DOHH2 (cell line): ENCODE measurements around the gene CACTIN.
A peak's percentile ranks its signal among the peaks of the same experiment; 100 is the strongest.

Experiments
- H3F3A ChIP-seq: fragments of 200-600 bp; sonication (generic), shearing (Covaris generic); 2 replicates; pipeline ENCODE4 v1.6.0; 2016; ENCODE audit warnings: antibody characterized with exemption, mild to moderate bottlenecking; ENCODE audit not compliant: control insufficient read depth, insufficient read depth
- H3K27ac ChIP-seq: fragments of 200-600 bp; sonication (generic); 2 replicates; pipeline ENCODE4 v1.5.1; 2014; ENCODE audit warnings: low read depth, mild to moderate bottlenecking, low read length, moderate library complexity
- H3K27me3 ChIP-seq: fragments of 200-600 bp; sonication (generic); 2 replicates; pipeline ENCODE4 v1.6.1; 2014; ENCODE audit warnings: mild to moderate bottlenecking, low read length, mixed read lengths; ENCODE audit not compliant: control insufficient read depth
- H3K36me3 ChIP-seq: fragments of 200-600 bp; sonication (generic); 2 replicates; pipeline ENCODE4 v1.6.1; 2014; ENCODE audit warnings: mild to moderate bottlenecking, low read length, moderate library complexity, mixed read lengths; ENCODE audit not compliant: control insufficient read depth
- H3K4me1 ChIP-seq: fragments of 200-600 bp; sonication (generic); 2 replicates; pipeline ENCODE4 v1.6.1; 2014; ENCODE audit warnings: mild to moderate bottlenecking, low read length, mixed read lengths; ENCODE audit not compliant: control insufficient read depth
- H3K4me2 ChIP-seq: fragments of 200-600 bp; sonication (generic); 2 replicates; pipeline ENCODE4 v1.6.0; 2014; ENCODE audit warnings: mild to moderate bottlenecking, low read length, moderate library complexity
- H3K4me3 ChIP-seq: fragments of 200-600 bp; sonication (generic); 2 replicates; pipeline ENCODE4 v1.5.1; 2014; ENCODE audit warnings: mild to moderate bottlenecking, low read length, mixed read lengths
- H3K79me2 ChIP-seq: fragments of 200-600 bp; sonication (generic); 2 replicates; pipeline ENCODE4 v1.6.1; 2014; ENCODE audit warnings: mild to moderate bottlenecking, low read length, mixed read lengths; ENCODE audit not compliant: control insufficient read depth
- H3K9me2 ChIP-seq: fragments of 200-600 bp; sonication (generic); replicated peaks from 2 replicates; pipeline ENCODE4 v1.6.1; 2014; ENCODE audit warnings: mild to moderate bottlenecking, low read length, mixed read lengths; ENCODE audit not compliant: control insufficient read depth
- H3K9me3 ChIP-seq: fragments of 200-600 bp; sonication (generic); 2 replicates; pipeline ENCODE4 v1.6.1; 2014; ENCODE audit warnings: antibody characterized with exemption, low read length, mixed read lengths; ENCODE audit not compliant: control insufficient read depth, insufficient read depth
- H4K20me1 ChIP-seq: fragments of 200-600 bp; sonication (generic); 2 replicates; pipeline ENCODE4 v1.6.0; 2014; ENCODE audit warnings: low read depth, mild to moderate bottlenecking, antibody characterized with exemption, low read length, moderate library complexity; ENCODE audit not compliant: control insufficient read depth, insufficient read depth
- EZH2phosphoT487 ChIP-seq: fragments of 200-600 bp; sonication (generic); IDR thresholded peaks from 2 replicates; pipeline ENCODE4 v1.6.1; 2017; ENCODE audit warnings: borderline replicate concordance, mild to moderate bottlenecking, antibody characterized with exemption, low read length, moderate library complexity, mixed read lengths
- TF ChIP-seq, protein P1 (sequence below): fragments of 200-600 bp; sonication (generic); IDR thresholded peaks from one replicate; pipeline ENCODE4 v1.5.1; 2014; ENCODE audit warnings: antibody characterized with exemption, mild to moderate bottlenecking, low read depth, low read length; ENCODE audit not compliant: poor library complexity, severe bottlenecking

CACTIN gene

DNA sequence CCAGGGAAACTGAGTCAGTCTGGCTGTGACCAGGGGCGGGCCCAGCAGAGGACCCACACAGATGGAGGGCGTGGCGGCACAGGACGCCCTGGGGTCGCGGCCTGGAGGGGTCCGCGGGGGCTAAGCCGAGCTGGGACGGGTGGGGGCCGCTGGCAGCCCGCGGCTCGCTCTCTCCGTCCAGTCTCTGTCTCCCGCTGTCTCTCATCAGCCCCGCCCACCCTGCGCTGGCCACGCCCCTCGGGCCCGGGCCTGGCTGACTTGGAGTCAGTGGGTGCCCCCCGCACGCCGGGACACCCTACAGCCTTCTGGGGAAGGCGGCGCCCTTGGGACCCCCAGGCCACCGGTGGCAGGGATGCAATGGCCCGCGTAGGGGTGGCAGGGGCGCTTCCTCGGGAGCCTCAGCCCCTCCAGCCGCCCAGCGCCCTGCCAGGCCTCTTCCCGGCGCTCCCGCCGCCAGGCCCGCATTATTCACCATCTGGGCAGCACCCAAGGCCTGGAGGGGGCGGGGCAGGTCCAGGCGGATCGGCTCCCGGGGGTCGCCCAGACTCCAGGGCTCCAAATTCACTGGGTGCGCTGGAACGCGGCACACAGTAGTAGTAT lies 19.8 kb downstream of the CACTIN start, which contains the start of gene TBXA2R:
TSS of gene TBXA2R (minus strand) at position 186 of the 600 bp plus-strand sequence. CDS start 6,241 bp downstream, outside the sequence.
- peak within 1 kb of the TSS; percentile 30; the same call in 1 of the 2 replicates for H3K4me3 ChIP-seq
- H3K79me2 ChIP-seq: no peaks in the 10 kb centered on the region
- no peaks in the 10 kb centered on the region for H4K20me1 ChIP-seq
- no peak within 1 kb of the TSS for H3K27ac ChIP-seq
- no peaks in the 10 kb centered on the region for H3K9me2 ChIP-seq
- peaks cover 43% of the 10 kb centered on the region for H3K4me1 ChIP-seq
- H3K27me3 ChIP-seq: peaks cover 24% of the 10 kb centered on the region
- H3K9me3 ChIP-seq: no peaks in the 10 kb centered on the region
- peaks cover 12% of the 10 kb centered on the region for H3K36me3 ChIP-seq
- no peaks in the 10 kb centered on the region for H3F3A ChIP-seq
- H3K4me2 ChIP-seq: peak within 1 kb of the TSS; percentile 45
- no peak for TF ChIP-seq EZH2phosphoT487
- TF ChIP-seq, protein P1, sequence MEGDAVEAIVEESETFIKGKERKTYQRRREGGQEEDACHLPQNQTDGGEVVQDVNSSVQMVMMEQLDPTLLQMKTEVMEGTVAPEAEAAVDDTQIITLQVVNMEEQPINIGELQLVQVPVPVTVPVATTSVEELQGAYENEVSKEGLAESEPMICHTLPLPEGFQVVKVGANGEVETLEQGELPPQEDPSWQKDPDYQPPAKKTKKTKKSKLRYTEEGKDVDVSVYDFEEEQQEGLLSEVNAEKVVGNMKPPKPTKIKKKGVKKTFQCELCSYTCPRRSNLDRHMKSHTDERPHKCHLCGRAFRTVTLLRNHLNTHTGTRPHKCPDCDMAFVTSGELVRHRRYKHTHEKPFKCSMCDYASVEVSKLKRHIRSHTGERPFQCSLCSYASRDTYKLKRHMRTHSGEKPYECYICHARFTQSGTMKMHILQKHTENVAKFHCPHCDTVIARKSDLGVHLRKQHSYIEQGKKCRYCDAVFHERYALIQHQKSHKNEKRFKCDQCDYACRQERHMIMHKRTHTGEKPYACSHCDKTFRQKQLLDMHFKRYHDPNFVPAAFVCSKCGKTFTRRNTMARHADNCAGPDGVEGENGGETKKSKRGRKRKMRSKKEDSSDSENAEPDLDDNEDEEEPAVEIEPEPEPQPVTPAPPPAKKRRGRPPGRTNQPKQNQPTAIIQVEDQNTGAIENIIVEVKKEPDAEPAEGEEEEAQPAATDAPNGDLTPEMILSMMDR: no peak

DNA sequence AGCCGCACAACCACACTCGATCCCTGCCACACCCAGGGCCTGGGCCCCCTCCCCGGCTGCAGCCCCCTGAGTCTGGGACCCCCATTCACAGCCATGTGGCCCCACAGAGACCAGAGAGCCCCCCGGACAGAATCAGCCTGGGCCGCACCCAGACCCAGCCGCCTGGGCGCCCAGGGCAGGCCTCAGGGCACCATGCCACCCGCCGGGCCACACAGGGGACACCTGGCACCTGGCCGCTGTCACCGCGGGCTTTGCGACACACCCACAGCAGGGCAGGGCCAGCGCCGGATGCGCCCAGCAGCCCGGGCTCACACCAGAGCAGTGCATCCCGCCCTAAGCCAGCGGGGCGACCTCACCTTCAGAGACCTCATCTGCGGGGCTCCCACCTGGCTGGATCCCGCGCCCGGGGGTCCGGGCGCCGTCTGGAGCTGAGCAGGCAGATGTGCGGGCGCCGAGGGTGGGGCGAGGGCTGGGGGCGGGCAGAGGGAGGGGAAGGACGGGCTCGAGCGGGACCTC lies 20.4 kb downstream of the CACTIN start:
- Histone ChIP-seq H3F3A (no peaks in the 10 kb centered on the region), H3K4me1 (peaks cover 43% of the 10 kb centered on the region), H3K79me2 (no peaks in the 10 kb centered on the region), H3K9me3 (no peaks in the 10 kb centered on the region), H3K27me3 (peaks cover 24% of the 10 kb centered on the region), H3K4me3 (peak overlapping the region; percentile 30; the same call in 1 of the 2 replicates), H3K4me2 (peak overlapping the region; percentile 45), H3K9me2 (no peaks in the 10 kb centered on the region), H4K20me1 (no peaks in the 10 kb centered on the region), H3K36me3 (peaks cover 7% of the 10 kb centered on the region; the same call in 1 of the 2 replicates), H3K27ac (no peak overlapping the region)
- TF ChIP-seq, protein P1: no peak
- TF ChIP-seq EZH2phosphoT487: peak; percentile 38; the same call in 1 of the 2 replicates

- H3K9me3 ChIP-seq: no peaks in the 10 kb centered on the region
- peaks cover 43% of the 10 kb centered on the region for H3K4me1 ChIP-seq
- H3K9me2 ChIP-seq: no peaks in the 10 kb centered on the region
- no peaks in the 10 kb centered on the region for H3F3A ChIP-seq
- H3K27ac ChIP-seq: no peak overlapping the region
- H3K36me3 ChIP-seq: peaks cover 7% of the 10 kb centered on the region; the same call in 1 of the 2 replicates
- H3K4me2 ChIP-seq: peak overlapping the region; percentile 45; the same call in 1 of the 2 replicates
- H4K20me1 ChIP-seq: no peaks in the 10 kb centered on the region
- H3K27me3 ChIP-seq: peaks cover 24% of the 10 kb centered on the region
- no peak overlapping the region for H3K4me3 ChIP-seq
- no peak for TF ChIP-seq EZH2phosphoT487
- TF ChIP-seq, protein P1: no peak
- no peaks in the 10 kb centered on the region for H3K79me2 ChIP-seq
Measured at GRCh38 chr19:3605770-3606169, 20.8 kb downstream of the CACTIN start.
